K562 (cell line): ENCODE measurements around the gene COX14. TPM values are rescaled to one million over a fixed set of nuclear protein-coding genes. Genes with fewer than 3 reads are reported as not detected.
A peak's percentile ranks its signal among the peaks of the same experiment; 100 is the strongest.

ENCODE experiments used
- ARID1B ChIP-seq: fragments of 450-650 bp; IDR thresholded peaks from 2 replicates; pipeline ENCODE4 v1.6.1; 2016; ENCODE audit warnings: antibody characterized with exemption, mild to moderate bottlenecking, inconsistent platforms
- CBX5 ChIP-seq: IDR thresholded peaks from 2 replicates; pipeline ENCODE4 v1.6.1; 2014; ENCODE audit warnings: low read depth, borderline replicate concordance
- CEBPB ChIP-seq: fragments of 450-650 bp; IDR thresholded peaks from 2 replicates; pipeline ENCODE4 v1.6.1; 2016; ENCODE audit warnings: missing genetic modification characterization, missing compliant biosample characterization
- CEBPZ ChIP-seq: fragments of 150-350 bp; IDR thresholded peaks from 2 replicates; pipeline ENCODE4 v1.6.1; 2014; ENCODE audit warnings: low read depth, mild to moderate bottlenecking, low read length, borderline replicate concordance
- CREB1 ChIP-seq, 2 experiments: sonication (generic) in 1 of 2; formaldehyde crosslinking in 1 of 2; IDR thresholded peaks; 2 replicates each; pipeline versions ENCODE4 v1.6.1 to v1.8.0; 2012 to 2022; ENCODE audit warnings: inconsistent platforms in 1 of 2, mild to moderate bottlenecking in 1 of 2, missing genetic modification reagents in 1 of 2, moderate library complexity in 1 of 2
- CREB3L1 ChIP-seq: fragments of 450-650 bp; IDR thresholded peaks from 2 replicates; pipeline ENCODE4 v1.6.1; 2014; ENCODE audit warnings: low read depth, mild to moderate bottlenecking, moderate library complexity, borderline replicate concordance
- E2F3 ChIP-seq: fragments of 250-450 bp; sonication (Bioruptor Pico); IDR thresholded peaks from 2 replicates; pipeline ENCODE4 v1.4.0; 2020; ENCODE audit warnings: mild to moderate bottlenecking
- HDGF ChIP-seq: fragments of 450-650 bp; IDR thresholded peaks from 2 replicates; pipeline ENCODE4 v1.6.1; 2016
- HIVEP1 ChIP-seq: fragments of 250-450 bp; sonication (Bioruptor Pico); IDR thresholded peaks from 2 replicates; pipeline ENCODE4 v1.4.0; 2020; ENCODE audit warnings: mild to moderate bottlenecking
- MTA3 ChIP-seq: fragments of 450-650 bp; formaldehyde crosslinking; IDR thresholded peaks from 2 replicates; pipeline ENCODE4 v1.6.1; 2017; ENCODE audit warnings: mild to moderate bottlenecking, borderline replicate concordance
- MYBL2 ChIP-seq, 2 experiments: fragments of 450-650 bp in 1 of 2; sonication (generic) in 1 of 2; formaldehyde crosslinking in 1 of 2; IDR thresholded peaks; 2 replicates each; pipeline versions ENCODE4 v1.6.1 to v1.8.1; 2017 to 2022; ENCODE audit warnings: borderline replicate concordance in 1 of 2, inconsistent platforms in 1 of 2, low read depth in 1 of 2, mild to moderate bottlenecking in 1 of 2, missing genetic modification reagents in 1 of 2, moderate library complexity in 1 of 2
- MYC ChIP-seq, 2 experiments: fragments of 250-450 bp in 1 of 2; sonication (Bioruptor Pico) in 1 of 2; IDR thresholded peaks; 2 replicates each; pipeline versions ENCODE4 v1.5.1 to v1.6.1; 2012 to 2021; ENCODE audit warnings: low read depth in 2 of 2, borderline replicate concordance in 1 of 2, improper control_type of control experiment in 1 of 2, low read length in 1 of 2, mild to moderate bottlenecking in 1 of 2, moderate library complexity in 1 of 2
- NFIX ChIP-seq: fragments of 250-450 bp; sonication (Bioruptor Pico); IDR thresholded peaks from 2 replicates; pipeline ENCODE4 v1.4.0; 2020; ENCODE audit warnings: low read depth, mild to moderate bottlenecking, moderate library complexity
- PRMT5 ChIP-seq: sonication (generic); formaldehyde crosslinking; IDR thresholded peaks from 2 replicates; pipeline ENCODE4 v1.5.0; 2020; ENCODE audit warnings: missing genetic modification reagents
- RAD21 ChIP-seq, 2 experiments: fragments of 250-450 bp in 1 of 2; fragments of 450-650 bp in 1 of 2; sonication (Bioruptor Pico) in 1 of 2; formaldehyde crosslinking in 1 of 2; IDR thresholded peaks in 1 of 2; conservative IDR thresholded peaks in 1 of 2; 2 replicates each; pipeline versions ENCODE4 v1.4.0 to v1.8.0; 2020 to 2022; ENCODE audit warnings: mild to moderate bottlenecking in 2 of 2, moderate library complexity in 1 of 2
- RBFOX2 ChIP-seq: fragments of 200-400 bp; formaldehyde crosslinking; IDR thresholded peaks from 2 replicates; pipeline ENCODE4 v1.6.1; 2017; ENCODE audit warnings: low read depth, mild to moderate bottlenecking, low read length, moderate library complexity
- ZBTB33 ChIP-seq: sonication (generic); formaldehyde crosslinking; IDR thresholded peaks from 2 replicates; pipeline ENCODE4 v1.8.1; 2023; ENCODE audit warnings: mild to moderate bottlenecking, missing genetic modification reagents
- polyA plus RNA-seq, 8 experiments: library from polyadenylated mRNA; depleted of rRNA in 4 of 8; stranded (reverse) in 5 of 8; unstranded in 3 of 8; fragments of >200 nt; fragmentation: Nextera tagmentation in 2 of 8; fragmentation: Illumina TruSeq in 1 of 8; extraction: Ambion mirVana in 2 of 8; extraction: Trizol in 1 of 8; gene quantifications; 2 replicates each; pipeline versions ENCODE4 v1.2.1 to v1.2.3, GENCODE V29; 2011 to 2014; ENCODE audit warnings: inconsistent platforms in 1 of 8, missing spikeins in 1 of 8
- total RNA-seq, 7 experiments: library from RNA; depleted of rRNA in 6 of 7; stranded (reverse); fragments of >200 nt in 6 of 7; fragmentation: Illumina TruSeq in 2 of 7; extraction: Trizol in 2 of 7; gene quantifications; 2 replicates each; pipeline versions ENCODE4 v1.2.1 to v1.2.3, GENCODE V29; 2011 to 2021; ENCODE audit warnings: low replicate concordance in 1 of 7

COX14 gene
- total and polyA plus RNA-seq, 9 of the 15 experiments (the other 6 are each of a cell fraction or from before 2014, with no cell fraction given): 44.4 to 269 (median 53.4) TPM

- TF ChIP-seq ZBTB33 (CRISPR knock-in tag) (no peak), ARID1B (no peak), MYC (IDR thresholded peaks at IDR 0.05; ENCODE audit: low read depth, low read length) (peak; percentile 80), MYC (CRISPR knock-in tag; IDR thresholded peaks at IDR 0.05; ENCODE audit: borderline replicate concordance, low read depth) (no peak), PRMT5 (CRISPR knock-in tag) (no peak), CEBPB (tag) (no peak), E2F3 (CRISPR knock-in tag) (peak; percentile 68; the same call in 1 of the 2 replicates), CREB3L1 (0 out of 2 replicates have a peak, but pooled peaks have one; percentile 21), MYBL2 (IDR thresholded peaks at IDR 0.05; ENCODE audit: low read depth) (no peak), MYBL2 (CRISPR knock-in tag; IDR thresholded peaks at IDR 0.05; ENCODE audit: borderline replicate concordance) (no peak), MTA3 (no peak; the same call in 1 of the 2 replicates), HIVEP1 (CRISPR knock-in tag) (no peak), CREB1 (IDR thresholded peaks at IDR 0.05) (peak; percentile 22; the same call in 1 of the 2 replicates), CREB1 (CRISPR knock-in tag; IDR thresholded peaks at IDR 0.05) (0 out of 2 replicates have a peak, but pooled peaks have one; percentile 19), CBX5 (no peak), HDGF (peak; percentile 77), RBFOX2 (peak; percentile 93), NFIX (CRISPR knock-in tag) (no peak), RAD21 (CRISPR knock-in tag; conservative IDR thresholded peaks at IDR 0.05 in 1 of 2, IDR thresholded peaks at IDR 0.05 in 1 of 2) (no peak), CEBPZ (no peak)
These were observed 55.2 kb downstream of the COX14 start, which contains the start of gene CERS5 (continued) for GRCh38 chr12:50167049-50167828.
